WTC11 (cell line): ENCODE results near the gene SCO2. TPM values are rescaled to one million over a fixed set of nuclear protein-coding genes. Genes with fewer than 3 reads are reported as not detected.

Source experiments
- ATAC-seq: fragments of 200-7000 bp; cut with Tn5 transposase; 2 replicates; pipeline ENCODE4 v1.10.0; 2021; ENCODE audit warnings: mild to moderate bottlenecking, moderate library complexity
- CTCF ChIA-PET: fragments of 300-600 bp; sonication (Branson Sonifier 250); formaldehyde crosslinking; loops from one replicate; lab custom pipeline; 2021; ENCODE audit warnings: antibody characterized with exemption; lab: Charles Lee
- POLR2A ChIA-PET: fragments of 350-600 bp; sonication (Branson Sonifier 250); formaldehyde crosslinking; loops from one replicate; lab custom pipeline; 2021; ENCODE audit warnings: antibody characterized with exemption; lab: Charles Lee
- DNase-seq: peaks from one replicate; pipeline ENCODE4 v3.0.0; 2021; ENCODE audit warnings: low spot score
- H3K27ac Mint-ChIP-seq: 2 replicates; pipeline ENCODE4 v1.8.0; 2021; ENCODE audit warnings: mixed read lengths
- H3K27me3 Mint-ChIP-seq: 2 replicates; pipeline ENCODE4 v1.8.0; 2021; ENCODE audit warnings: low read depth, mild to moderate bottlenecking, moderate library complexity, mixed read lengths
- H3K36me3 Mint-ChIP-seq: 2 replicates; pipeline ENCODE4 v1.8.0; 2021; ENCODE audit warnings: mixed read lengths
- H3K4me1 Mint-ChIP-seq: 2 replicates; pipeline ENCODE4 v1.8.0; 2022; ENCODE audit warnings: mixed read lengths
- H3K4me3 Mint-ChIP-seq: 2 replicates; pipeline ENCODE4 v1.8.0; 2021; ENCODE audit warnings: mild to moderate bottlenecking, moderate library complexity, mixed read lengths
- H3K9me3 Mint-ChIP-seq: 2 replicates; pipeline ENCODE4 v1.8.0; 2021; ENCODE audit warnings: mixed read lengths
- ATF2 ChIP-seq: sonication (generic); formaldehyde crosslinking; IDR thresholded peaks from 2 replicates; pipeline ENCODE4 v1.8.1; 2022; ENCODE audit warnings: low read depth, missing genetic modification reagents, borderline replicate concordance
- CBFB ChIP-seq: sonication (generic); formaldehyde crosslinking; IDR thresholded peaks from 2 replicates; pipeline ENCODE4 v1.8.1; 2022; ENCODE audit warnings: mild to moderate bottlenecking, low read depth, missing genetic modification reagents
- E2F1 ChIP-seq: sonication (generic); formaldehyde crosslinking; IDR thresholded peaks from 2 replicates; pipeline ENCODE4 v1.8.0; 2022; ENCODE audit warnings: mild to moderate bottlenecking, missing genetic modification reagents
- E2F4 ChIP-seq: sonication (generic); formaldehyde crosslinking; IDR thresholded peaks from 2 replicates; pipeline ENCODE4 v1.8.1; 2022; ENCODE audit warnings: low read depth, mild to moderate bottlenecking, moderate library complexity, missing genetic modification reagents, borderline replicate concordance
- GTF2I ChIP-seq: fragments of 250-450 bp; sonication (Bioruptor Pico); conservative IDR thresholded peaks from 2 replicates; pipeline ENCODE4 v1.4.0; 2021; ENCODE audit warnings: mild to moderate bottlenecking
- KAT7 ChIP-seq: sonication (generic); formaldehyde crosslinking; IDR thresholded peaks from 2 replicates; pipeline ENCODE4 v1.8.1; 2023; ENCODE audit warnings: missing genetic modification reagents, mild to moderate bottlenecking, borderline replicate concordance
- NFE2L1 ChIP-seq: sonication (generic); formaldehyde crosslinking; IDR thresholded peaks from 2 replicates; pipeline ENCODE4 v1.8.1; 2023; ENCODE audit warnings: missing genetic modification reagents
- NR1H2 ChIP-seq: sonication (generic); formaldehyde crosslinking; IDR thresholded peaks from 2 replicates; pipeline ENCODE4 v1.9.0; 2021; ENCODE audit warnings: mild to moderate bottlenecking, moderate library complexity, missing genetic modification reagents
- NR2C2 ChIP-seq: sonication (generic); formaldehyde crosslinking; IDR thresholded peaks from 2 replicates; pipeline ENCODE4 v1.8.0; 2022; ENCODE audit warnings: mild to moderate bottlenecking, missing genetic modification reagents
- OVOL2 ChIP-seq: fragments of 250-450 bp; sonication (Bioruptor Pico); IDR thresholded peaks from 2 replicates; pipeline ENCODE4 v1.9.0; 2021; ENCODE audit warnings: mild to moderate bottlenecking, borderline replicate concordance
- TCF7 ChIP-seq: sonication (generic); formaldehyde crosslinking; IDR thresholded peaks from 2 replicates; pipeline ENCODE4 v1.8.0; 2022; ENCODE audit warnings: mild to moderate bottlenecking, low read depth, missing genetic modification reagents, moderate library complexity
- TP53 ChIP-seq: sonication (generic); formaldehyde crosslinking; IDR thresholded peaks from 2 replicates; pipeline ENCODE4 v1.8.1; 2023; ENCODE audit warnings: mild to moderate bottlenecking, missing genetic modification reagents
- ZNF281 ChIP-seq: sonication (generic); formaldehyde crosslinking; IDR thresholded peaks from 2 replicates; pipeline ENCODE4 v1.8.0; 2023; ENCODE audit warnings: mild to moderate bottlenecking, missing genetic modification reagents
- ZNF671 ChIP-seq: fragments of 250-450 bp; sonication (Bioruptor Pico); IDR thresholded peaks from 2 replicates; pipeline ENCODE4 v1.8.0; 2021; ENCODE audit warnings: mild to moderate bottlenecking
- ZSCAN18 ChIP-seq: fragments of 250-450 bp; sonication (Bioruptor Pico); IDR thresholded peaks from 2 replicates; pipeline ENCODE4 v2.1.2; 2022; ENCODE audit warnings: mild to moderate bottlenecking, moderate library complexity
- total RNA-seq: library from RNA; stranded (reverse); gene quantifications from 3 replicates; pipeline ENCODE4 v1.2.3, GENCODE V29; 2021
- TF ChIP-seq, protein P1 (sequence below): sonication (generic); formaldehyde crosslinking; IDR thresholded peaks from 2 replicates; pipeline ENCODE4 v1.8.1; 2023; ENCODE audit warnings: mild to moderate bottlenecking, moderate library complexity, missing genetic modification reagents
- TF ChIP-seq, protein P2 (sequence below): sonication (generic); formaldehyde crosslinking; IDR thresholded peaks from 2 replicates; pipeline ENCODE4 v1.8.1; 2023; ENCODE audit warnings: mild to moderate bottlenecking, missing genetic modification reagents, moderate library complexity
- TF ChIP-seq, protein P3 (sequence below): sonication (generic); formaldehyde crosslinking; IDR thresholded peaks from 2 replicates; pipeline ENCODE4 v1.8.0; 2023; ENCODE audit warnings: missing genetic modification reagents

Gene SCO2
- total RNA-seq, 1 experiment from 2014 or later, result not detected

DNA sequence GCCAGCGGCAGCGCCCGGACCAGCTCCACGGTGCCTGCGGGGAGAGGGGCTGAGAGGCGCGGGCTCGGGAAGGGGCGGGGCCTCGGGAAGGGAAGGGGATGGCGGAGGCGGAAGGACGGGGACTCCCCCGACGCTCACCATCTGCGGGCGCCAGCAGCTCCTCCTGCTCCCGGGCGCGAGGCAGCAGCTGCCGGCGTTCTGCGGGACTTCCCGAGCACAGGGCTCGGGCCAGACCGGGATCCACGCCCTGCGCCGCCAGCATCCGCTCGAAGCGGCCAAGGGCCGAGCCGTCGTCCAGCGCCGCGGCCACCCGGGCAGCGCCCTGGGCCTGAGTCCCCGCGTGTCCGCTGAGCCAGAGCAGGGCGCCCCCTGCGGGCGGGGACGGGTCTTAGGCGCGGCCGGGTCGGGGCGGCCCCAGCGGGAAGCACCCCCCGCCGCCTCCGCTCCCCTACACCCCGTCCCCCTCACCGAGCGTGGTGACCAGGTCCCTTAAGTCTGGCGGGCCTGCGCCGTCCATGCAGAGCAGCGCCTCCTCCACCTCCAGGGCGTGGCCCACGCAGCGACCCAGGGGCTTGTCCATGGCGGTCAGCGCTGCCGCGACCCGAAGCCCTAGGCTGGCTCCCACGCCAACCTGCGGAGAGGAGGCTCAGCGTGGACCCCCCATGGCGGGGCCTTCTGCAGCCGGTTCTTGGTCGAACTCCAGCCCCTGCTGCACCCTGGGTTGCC, 873 bp upstream of the SCO2 start (continued):
- TF ChIP-seq TCF7 (peak; percentile 21; the same call in 1 of the 2 replicates), ATF2 (CRISPR knock-in tag) (no peak)

DNA sequence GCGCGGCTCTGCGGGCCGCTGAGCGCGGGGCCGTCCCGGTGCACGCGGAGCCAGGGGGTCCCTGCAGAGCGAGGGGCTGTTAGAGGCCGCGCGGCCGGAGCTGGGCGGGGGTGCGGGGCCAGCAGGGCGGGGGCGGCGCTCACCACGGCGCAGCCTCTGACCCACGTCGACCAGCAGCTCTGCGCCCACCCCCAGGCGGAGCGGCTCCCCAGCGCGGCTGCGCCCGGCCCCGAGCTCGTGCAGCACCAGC, 385 bp upstream of the SCO2 start:
- peak overlapping the region; percentile 82 for H3K4me3 Mint-ChIP-seq
- peaks cover 13% of the 10 kb centered on the region for H3K4me1 Mint-ChIP-seq
- H3K27me3 Mint-ChIP-seq, result peaks cover 41% of the 10 kb centered on the region
- ChIA-PET POLR2A (interaction anchor here (0.6 to 2.3 kb wide), 9 partner anchors 11 to 174 kb away, joined by 3 to 13 read pairs (median 3); partner anchors contain the start of genes CHKB, LMF2, NCAPH2 and SYCE3), CTCF (interaction anchor here (0.6 to 4.3 kb wide), 63 partner anchors 8 to 634 kb away, joined by 3 to 60 read pairs (median 5); partner anchors contain the start of genes ADM2, ARSA, CHKB and DENND6B)
- ATAC-seq (peak; percentile 15; the same call in 1 of the 2 replicates), DNase-seq (no peak)
- no peak overlapping the region for H3K27ac Mint-ChIP-seq
- TF ChIP-seq, protein P1, sequence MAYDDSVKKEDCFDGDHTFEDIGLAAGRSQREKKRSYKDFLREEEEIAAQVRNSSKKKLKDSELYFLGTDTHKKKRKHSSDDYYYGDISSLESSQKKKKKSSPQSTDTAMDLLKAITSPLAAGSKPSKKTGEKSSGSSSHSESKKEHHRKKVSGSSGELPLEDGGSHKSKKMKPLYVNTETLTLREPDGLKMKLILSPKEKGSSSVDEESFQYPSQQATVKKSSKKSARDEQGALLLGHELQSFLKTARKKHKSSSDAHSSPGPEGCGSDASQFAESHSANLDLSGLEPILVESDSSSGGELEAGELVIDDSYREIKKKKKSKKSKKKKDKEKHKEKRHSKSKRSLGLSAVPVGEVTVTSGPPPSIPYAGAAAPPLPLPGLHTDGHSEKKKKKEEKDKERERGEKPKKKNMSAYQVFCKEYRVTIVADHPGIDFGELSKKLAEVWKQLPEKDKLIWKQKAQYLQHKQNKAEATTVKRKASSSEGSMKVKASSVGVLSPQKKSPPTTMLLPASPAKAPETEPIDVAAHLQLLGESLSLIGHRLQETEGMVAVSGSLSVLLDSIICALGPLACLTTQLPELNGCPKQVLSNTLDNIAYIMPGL (CRISPR knock-in tag), result no peak
- TF ChIP-seq NR1H2 (CRISPR knock-in tag) (no peak), ZNF281 (CRISPR knock-in tag) (no peak), CBFB (CRISPR knock-in tag) (peak; percentile 92; the same call in 1 of the 2 replicates), NR2C2 (CRISPR knock-in tag) (no peak), ZNF671 (CRISPR knock-in tag) (no peak), TP53 (CRISPR knock-in tag) (no peak; the same call in 1 of the 2 replicates), KAT7 (CRISPR knock-in tag) (no peak), OVOL2 (CRISPR knock-in tag) (no peak), NFE2L1 (0 out of 2 replicates have a peak, but pooled peaks have one; percentile 3), E2F4 (CRISPR knock-in tag) (no peak), ZSCAN18 (CRISPR knock-in tag) (no peak), E2F1 (CRISPR knock-in tag) (no peak), GTF2I (CRISPR knock-in tag) (no peak)
- TF ChIP-seq, protein P2, sequence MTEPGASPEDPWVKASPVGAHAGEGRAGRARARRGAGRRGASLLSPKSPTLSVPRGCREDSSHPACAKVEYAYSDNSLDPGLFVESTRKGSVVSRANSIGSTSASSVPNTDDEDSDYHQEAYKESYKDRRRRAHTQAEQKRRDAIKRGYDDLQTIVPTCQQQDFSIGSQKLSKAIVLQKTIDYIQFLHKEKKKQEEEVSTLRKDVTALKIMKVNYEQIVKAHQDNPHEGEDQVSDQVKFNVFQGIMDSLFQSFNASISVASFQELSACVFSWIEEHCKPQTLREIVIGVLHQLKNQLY (CRISPR knock-in tag), result no peak
- TF ChIP-seq, protein P3, sequence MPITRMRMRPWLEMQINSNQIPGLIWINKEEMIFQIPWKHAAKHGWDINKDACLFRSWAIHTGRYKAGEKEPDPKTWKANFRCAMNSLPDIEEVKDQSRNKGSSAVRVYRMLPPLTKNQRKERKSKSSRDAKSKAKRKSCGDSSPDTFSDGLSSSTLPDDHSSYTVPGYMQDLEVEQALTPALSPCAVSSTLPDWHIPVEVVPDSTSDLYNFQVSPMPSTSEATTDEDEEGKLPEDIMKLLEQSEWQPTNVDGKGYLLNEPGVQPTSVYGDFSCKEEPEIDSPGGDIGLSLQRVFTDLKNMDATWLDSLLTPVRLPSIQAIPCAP (CRISPR knock-in tag), result 0 out of 2 replicates have a peak, but pooled peaks have one; percentile 44
- H3K36me3 Mint-ChIP-seq, result no peaks in the 10 kb centered on the region
- no peaks in the 10 kb centered on the region for H3K9me3 Mint-ChIP-seq
